ENCODE data around the gene RHEB.

GRCh38 chr7:151436446-151437158 is 83.1 kb downstream of the RHEB start:
- TF ChIP-seq CTCF (IDR thresholded peaks at IDR 0.05; ENCODE audit: low read depth, low read length, poor library complexity, severe bottlenecking), result no peak
- no peak for TF ChIP-seq EZH2phosphoT487 (IDR thresholded peaks at IDR 0.05; ENCODE audit: borderline replicate concordance, low read length)
